HepG2 (cell line): Measurements from ENCODE around the gene DCTN2. TPM values are rescaled to one million over a fixed set of nuclear protein-coding genes. Genes with fewer than 3 reads are reported as not detected.

ENCODE experiments used
- ATAC-seq: fragments of 200-7000 bp; cut with Tn5 transposase; 3 replicates; pipeline ENCODE4 v1.9.1; 2020; ENCODE audit warnings: mild to moderate bottlenecking, moderate library complexity
- BruUV-seq: library from RNA; stranded (reverse); fragments of 400-500 nt; replicated peaks from 2 replicates; lab custom pipeline; 2021; lab: Mats Ljungman, UMichigan
- CTCF ChIA-PET: fragments of 300-600 bp; formaldehyde crosslinking; extraction: SDS; loops from one replicate; lab custom pipeline; 2021; ENCODE audit warnings: low total read pairs, inconsistent platforms, low intra/inter-chr PET ratio; lab: Yijun Ruan, JAX
- POLR2A ChIA-PET: fragments of 350-600 bp; sonication (Branson Sonifier 250); formaldehyde crosslinking; loops from one replicate; lab custom pipeline; 2020; ENCODE audit warnings: antibody characterized with exemption, inconsistent platforms; lab: Yijun Ruan, JAX
- DNase-seq: peaks from one replicate; pipeline ENCODE4 v3.0.0-alpha.2; 2015; ENCODE audit warnings: low spot score
- FAIRE-seq: peaks from 3 replicates; lab custom pipeline; 2011; peaks lifted over from hg19 to GRCh38; lab: Jason Lieb, UNC
- H2AFZ ChIP-seq: one replicate; pipeline ENCODE4 v1.6.1; 2011; ENCODE audit warnings: low read length, inconsistent platforms
- H3K27ac ChIP-seq: fragments of 300-600 bp; 3 replicates; pipeline ENCODE4 v1.8.0; 2011; ENCODE audit warnings: mixed run types, mild to moderate bottlenecking, mixed read lengths, low read length, inconsistent platforms; ENCODE audit not compliant: insufficient read depth; ENCODE audit errors: extremely low read length
- H3K27me3 ChIP-seq, 2 experiments: fragments of 200-600 bp in 1 of 2; 2 replicates in 1 of 2; 3 replicates in 1 of 2; pipeline versions ENCODE4 v1.6.0 to v1.8.0; 2011; ENCODE audit warnings: low read length in 2 of 2, mild to moderate bottlenecking in 2 of 2, moderate library complexity in 2 of 2, inconsistent platforms in 1 of 2; ENCODE audit not compliant: insufficient read depth in 2 of 2, control insufficient read depth in 1 of 2
- H3K36me3 ChIP-seq, 2 experiments: fragments of 200-600 bp in 1 of 2; replicated peaks in 1 of 2; 2 replicates in 1 of 2; 3 replicates in 1 of 2; pipeline versions ENCODE4 v1.5.1 to v1.8.0; 2011; ENCODE audit warnings: low read length in 2 of 2, inconsistent platforms in 1 of 2; ENCODE audit not compliant: insufficient read depth in 2 of 2, control insufficient read depth in 1 of 2
- H3K4me1 ChIP-seq: 2 replicates; pipeline ENCODE4 v1.5.1; 2012; ENCODE audit warnings: low read length, inconsistent platforms; ENCODE audit not compliant: insufficient read depth
- H3K4me2 ChIP-seq: 2 replicates; pipeline ENCODE4 v1.6.0; 2011; ENCODE audit warnings: low read depth, low read length, inconsistent platforms
- H3K4me3 ChIP-seq, 3 experiments: fragments of 200-600 bp in 1 of 3; sonication (generic), shearing (Covaris generic) in 1 of 3; replicated peaks in 1 of 3; 2 replicates each; pipeline ENCODE4 v1.5.1; 2011 to 2016; ENCODE audit warnings: low read length in 3 of 3, inconsistent platforms in 2 of 3, low read depth in 2 of 3, mild to moderate bottlenecking in 2 of 3, control low read depth in 1 of 3, mixed read lengths in 1 of 3; ENCODE audit not compliant: insufficient read depth in 1 of 3
- H3K79me2 ChIP-seq: one replicate; pipeline ENCODE4 v1.6.1; 2011; ENCODE audit warnings: low read length, inconsistent platforms; ENCODE audit not compliant: insufficient read depth
- H3K9ac ChIP-seq: 2 replicates; pipeline ENCODE4 v1.6.0; 2011; ENCODE audit warnings: mild to moderate bottlenecking, low read depth, low read length, inconsistent platforms; ENCODE audit not compliant: insufficient read depth
- H3K9me3 ChIP-seq: 2 replicates; pipeline ENCODE4 v1.5.1; 2012; ENCODE audit warnings: mild to moderate bottlenecking, low read length
- H4K20me1 ChIP-seq: 2 replicates; pipeline ENCODE4 v1.6.0; 2011; ENCODE audit warnings: inconsistent platforms, mild to moderate bottlenecking, low read length, moderate library complexity; ENCODE audit not compliant: insufficient read depth
- AKAP8 ChIP-seq: sonication (generic); formaldehyde crosslinking; IDR thresholded peaks from 2 replicates; pipeline ENCODE4 v1.5.1; 2020; ENCODE audit warnings: mild to moderate bottlenecking, missing genetic modification reagents
- CREB1 ChIP-seq, 2 experiments: fragments of 450-650 bp in 1 of 2; IDR thresholded peaks; 2 replicates each; pipeline ENCODE4 v1.6.1; 2016 to 2017; ENCODE audit warnings: control low read depth in 1 of 2, mild to moderate bottlenecking in 1 of 2, missing compliant biosample characterization in 1 of 2, missing genetic modification characterization in 1 of 2
- HNF1A ChIP-seq, 2 experiments: sonication (generic) in 1 of 2; formaldehyde crosslinking in 1 of 2; IDR thresholded peaks; 2 replicates each; pipeline versions ENCODE4 v1.4.0 to v1.6.1; 2016 to 2020; ENCODE audit warnings: borderline replicate concordance in 1 of 2, low read depth in 1 of 2, mild to moderate bottlenecking in 1 of 2, missing genetic modification reagents in 1 of 2
- MAFG ChIP-seq: sonication (generic); formaldehyde crosslinking; IDR thresholded peaks from 2 replicates; pipeline ENCODE4 v1.5.1; 2020; ENCODE audit warnings: mild to moderate bottlenecking, missing genetic modification reagents
- PTBP1 ChIP-seq: fragments of 200-400 bp; formaldehyde crosslinking; IDR thresholded peaks from 2 replicates; pipeline ENCODE4 v1.6.1; 2018; ENCODE audit warnings: low read length, low read depth; ENCODE audit not compliant: poor library complexity, severe bottlenecking
- SMAD9 ChIP-seq: sonication (generic); formaldehyde crosslinking; IDR thresholded peaks from 2 replicates; pipeline ENCODE4 v1.5.1; 2020; ENCODE audit warnings: mild to moderate bottlenecking, missing genetic modification reagents
- ZFP41 ChIP-seq: sonication (generic); formaldehyde crosslinking; IDR thresholded peaks from 2 replicates; pipeline ENCODE4 v1.4.0; 2020; ENCODE audit warnings: mild to moderate bottlenecking, missing genetic modification reagents, borderline replicate concordance
- ZKSCAN1 ChIP-seq: fragments of 150-350 bp; IDR thresholded peaks from 2 replicates; pipeline ENCODE4 v1.6.1; 2014; ENCODE audit warnings: low read length
- ZNF281 ChIP-seq: sonication (generic); formaldehyde crosslinking; IDR thresholded peaks from 2 replicates; pipeline ENCODE4 v1.4.0; 2020; ENCODE audit warnings: missing genetic modification reagents, borderline replicate concordance
- ZNF33A ChIP-seq: sonication (generic); formaldehyde crosslinking; IDR thresholded peaks from 2 replicates; pipeline ENCODE4 v1.5.1; 2020; ENCODE audit warnings: missing genetic modification reagents, mild to moderate bottlenecking, moderate library complexity, borderline replicate concordance
- ZNF34 ChIP-seq: sonication (generic); formaldehyde crosslinking; IDR thresholded peaks from 2 replicates; pipeline ENCODE4 v1.4.0; 2020; ENCODE audit warnings: mild to moderate bottlenecking, missing genetic modification reagents, borderline replicate concordance
- ZNF597 ChIP-seq: sonication (generic); formaldehyde crosslinking; IDR thresholded peaks from 2 replicates; pipeline ENCODE4 v1.5.0; 2020; ENCODE audit warnings: missing genetic modification reagents
- ZNF639 ChIP-seq: conservative IDR thresholded peaks from 2 replicates; pipeline ENCODE4 v1.6.1; 2018; ENCODE audit warnings: missing genetic modification reagents
- ZSCAN31 ChIP-seq: sonication (generic); formaldehyde crosslinking; IDR thresholded peaks from 2 replicates; pipeline ENCODE4 v1.5.0; 2020; ENCODE audit warnings: low read depth, mild to moderate bottlenecking, missing genetic modification reagents
- WGBS: methylation state at CpG from one replicate; pipeline ENCODE4 v1.1.6; 2017; ENCODE audit warnings: low lambda C conversion rate; 5-methylcytosine and 5-hydroxymethylcytosine counted together
- in situ Hi-C: cut with HindIII; loops from 2 replicates; pipeline ENCODE4 v1.10.0; 2017; ENCODE audit warnings: low pct_unique_long_range_greater_than_20kb; ENCODE audit not compliant: extremely low pct_ligation_motif_present
- intact Hi-C: fragments of 100-400 bp; cut with micrococcal nuclease; formaldehyde crosslinking; loops from one replicate; pipeline ENCODE4 v1.10.0; 2022; ENCODE audit not compliant: unreplicated experiment
- polyA plus RNA-seq, 8 experiments: library from polyadenylated mRNA; depleted of rRNA in 3 of 8; stranded (reverse) in 7 of 8; unstranded in 1 of 8; fragments of >200 nt; fragmentation: Illumina TruSeq in 4 of 8; extraction: Trizol in 4 of 8; gene quantifications; 2 replicates each; pipeline versions ENCODE4 v1.2.1 to v1.2.3, GENCODE V29; 2011 to 2016; ENCODE audit warnings: low read depth in 4 of 8, missing spikeins in 1 of 8, mixed read lengths in 1 of 8; ENCODE audit not compliant: insufficient read depth in 1 of 8
- total RNA-seq, 5 experiments: library from RNA; depleted of rRNA; stranded (reverse); fragments of >200 nt; fragmentation: Illumina TruSeq; extraction: Trizol; gene quantifications; 2 replicates each; pipeline ENCODE4 v1.2.3, GENCODE V29; 2016; ENCODE audit warnings: low read depth in 1 of 5

The DCTN2 gene
- total and polyA plus RNA-seq, 2 of the 13 experiments (the other 11 are each of a cell fraction or from before 2014, with no cell fraction given), result 72.0 to 77.4 TPM

GRCh38 chr12:57552306-57552651 lies 5.3 kb upstream of the DCTN2 start:
- H4K20me1 ChIP-seq, result no peaks in the 10 kb centered on the region
- no peak overlapping the region for H3K4me3 ChIP-seq
- H3K79me2 ChIP-seq, result no peaks in the 10 kb centered on the region
- intact Hi-C loops (no loop called here), in situ Hi-C loops (no loop called here)
- H3K4me2 ChIP-seq, result no peak overlapping the region
- DNase-seq (no peak), FAIRE-seq (no peak), ATAC-seq (no peak)
- ChIA-PET POLR2A (interaction anchor here (1.4 kb wide), 1 partner anchor 24 kb away, joined by 6 read pairs; no protein-coding TSS in a partner anchor), CTCF (no interaction called here)
- H3K9me3 ChIP-seq, result no peaks in the 10 kb centered on the region
- 53% methylated on average over 2 of the region's 2 CpGs for WGBS
- no peak overlapping the region for H2AFZ ChIP-seq
- no TSS peak for BruUV-seq
- no peaks in the 10 kb centered on the region for H3K36me3 ChIP-seq
- H3K9ac ChIP-seq, result no peak overlapping the region
- TF ChIP-seq ZKSCAN1 (no peak), SMAD9 (no peak), ZNF597 (CRISPR knock-in tag) (no peak), HNF1A (IDR thresholded peaks at IDR 0.05; ENCODE audit: low read depth) (no peak), HNF1A (CRISPR knock-in tag; IDR thresholded peaks at IDR 0.05; ENCODE audit: borderline replicate concordance) (no peak), ZNF33A (CRISPR knock-in tag) (no peak), MAFG (CRISPR knock-in tag) (no peak), PTBP1 (no peak), ZNF281 (CRISPR knock-in tag) (no peak), AKAP8 (CRISPR knock-in tag) (no peak), CREB1 (IDR thresholded peaks at IDR 0.05) (no peak), CREB1 (CRISPR knock-in tag; IDR thresholded peaks at IDR 0.05) (no peak), ZFP41 (CRISPR knock-in tag) (no peak), ZSCAN31 (CRISPR knock-in tag) (no peak), ZNF639 (CRISPR knock-in tag) (no peak), ZNF34 (no peak)
- H3K4me1 ChIP-seq, result peaks cover 42% of the 10 kb centered on the region
- peaks cover 1 to 24% of the 10 kb centered on the region in 2 experiments; a peak in 3 of 5 replicates for H3K27me3 ChIP-seq
- no peak overlapping the region for H3K27ac ChIP-seq
